ENCODE results near the gene KAT2A.

Gene KAT2A

GRCh38 chr17:42065201-42065600 lies 56.0 kb downstream of the KAT2A start:
- no peak for DNase-seq (ENCODE audit: low spot score)
- TF ChIP-seq, protein P1, sequence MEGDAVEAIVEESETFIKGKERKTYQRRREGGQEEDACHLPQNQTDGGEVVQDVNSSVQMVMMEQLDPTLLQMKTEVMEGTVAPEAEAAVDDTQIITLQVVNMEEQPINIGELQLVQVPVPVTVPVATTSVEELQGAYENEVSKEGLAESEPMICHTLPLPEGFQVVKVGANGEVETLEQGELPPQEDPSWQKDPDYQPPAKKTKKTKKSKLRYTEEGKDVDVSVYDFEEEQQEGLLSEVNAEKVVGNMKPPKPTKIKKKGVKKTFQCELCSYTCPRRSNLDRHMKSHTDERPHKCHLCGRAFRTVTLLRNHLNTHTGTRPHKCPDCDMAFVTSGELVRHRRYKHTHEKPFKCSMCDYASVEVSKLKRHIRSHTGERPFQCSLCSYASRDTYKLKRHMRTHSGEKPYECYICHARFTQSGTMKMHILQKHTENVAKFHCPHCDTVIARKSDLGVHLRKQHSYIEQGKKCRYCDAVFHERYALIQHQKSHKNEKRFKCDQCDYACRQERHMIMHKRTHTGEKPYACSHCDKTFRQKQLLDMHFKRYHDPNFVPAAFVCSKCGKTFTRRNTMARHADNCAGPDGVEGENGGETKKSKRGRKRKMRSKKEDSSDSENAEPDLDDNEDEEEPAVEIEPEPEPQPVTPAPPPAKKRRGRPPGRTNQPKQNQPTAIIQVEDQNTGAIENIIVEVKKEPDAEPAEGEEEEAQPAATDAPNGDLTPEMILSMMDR (conservative IDR thresholded peaks at IDR 0.05; ENCODE audit: low read depth): no peak
- H3K27ac ChIP-seq: no peak overlapping the region
- ChIA-PET POLR2A (ENCODE audit: low non-redundant PET) (interaction anchor here (0.9 kb wide), 1 partner anchor 47 kb away, joined by 3 read pairs; the partner anchor contains the start of gene DHX58), CTCF (interaction anchor here (1.3 kb wide), 1 partner anchor 48 kb away, joined by 4 read pairs; no protein-coding TSS in a partner anchor)

Data from RWPE1 (cell line).